ENCODE results near the gene SLC13A3.
A peak's percentile ranks its signal among the peaks of the same experiment; 100 is the strongest.

Gene SLC13A3

DNA sequence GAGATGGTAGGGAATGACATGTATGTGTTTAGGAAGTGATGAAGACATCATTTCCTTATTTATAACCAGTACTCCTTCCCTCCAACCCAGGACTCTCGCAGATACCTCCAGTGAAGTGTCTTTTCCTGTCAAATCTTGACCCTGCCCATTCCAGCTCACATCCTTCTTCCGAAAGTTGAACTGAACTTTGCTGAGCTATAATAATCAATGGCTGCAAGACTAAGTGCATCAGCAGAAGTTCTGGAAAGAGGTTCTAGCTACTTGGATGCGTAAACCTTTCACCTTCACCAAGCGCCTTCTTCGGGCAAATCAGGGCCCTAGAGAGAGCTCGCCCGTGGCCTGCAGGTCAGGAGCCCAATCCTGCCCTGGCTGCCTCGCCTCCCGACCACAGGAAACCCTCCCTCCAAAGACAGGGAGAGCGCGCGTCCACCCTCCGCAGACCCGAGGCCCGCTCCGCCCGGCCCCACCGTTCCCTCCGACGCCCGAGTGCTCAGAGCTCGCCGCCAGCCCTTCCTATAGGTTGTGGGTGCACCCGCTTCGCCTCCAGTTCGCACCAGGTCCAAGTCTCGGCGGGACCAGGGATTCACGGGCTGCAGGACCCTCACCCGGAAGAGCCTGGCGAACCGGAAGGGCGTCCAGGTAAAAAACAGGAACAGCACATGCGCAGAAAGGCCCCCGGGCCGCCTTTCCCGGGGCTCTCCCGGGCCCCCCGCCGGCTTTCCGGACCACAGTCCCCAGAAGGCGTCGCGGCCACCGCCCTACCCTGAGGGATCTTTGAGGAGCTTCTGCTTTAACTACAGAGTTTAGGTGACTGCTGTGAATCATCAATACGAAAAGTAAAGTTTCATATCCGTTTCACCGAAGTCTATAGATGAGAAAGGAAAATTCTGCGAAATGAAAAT, 138.1 kb downstream of the SLC13A3 start, which contains the start of gene ZNF334:
ZNF334 (minus strand) TSS at position 617 of the 902 bp plus-strand sequence. CDS start 1,457 bp downstream, outside the sequence.
- TF ChIP-seq, protein P1, sequence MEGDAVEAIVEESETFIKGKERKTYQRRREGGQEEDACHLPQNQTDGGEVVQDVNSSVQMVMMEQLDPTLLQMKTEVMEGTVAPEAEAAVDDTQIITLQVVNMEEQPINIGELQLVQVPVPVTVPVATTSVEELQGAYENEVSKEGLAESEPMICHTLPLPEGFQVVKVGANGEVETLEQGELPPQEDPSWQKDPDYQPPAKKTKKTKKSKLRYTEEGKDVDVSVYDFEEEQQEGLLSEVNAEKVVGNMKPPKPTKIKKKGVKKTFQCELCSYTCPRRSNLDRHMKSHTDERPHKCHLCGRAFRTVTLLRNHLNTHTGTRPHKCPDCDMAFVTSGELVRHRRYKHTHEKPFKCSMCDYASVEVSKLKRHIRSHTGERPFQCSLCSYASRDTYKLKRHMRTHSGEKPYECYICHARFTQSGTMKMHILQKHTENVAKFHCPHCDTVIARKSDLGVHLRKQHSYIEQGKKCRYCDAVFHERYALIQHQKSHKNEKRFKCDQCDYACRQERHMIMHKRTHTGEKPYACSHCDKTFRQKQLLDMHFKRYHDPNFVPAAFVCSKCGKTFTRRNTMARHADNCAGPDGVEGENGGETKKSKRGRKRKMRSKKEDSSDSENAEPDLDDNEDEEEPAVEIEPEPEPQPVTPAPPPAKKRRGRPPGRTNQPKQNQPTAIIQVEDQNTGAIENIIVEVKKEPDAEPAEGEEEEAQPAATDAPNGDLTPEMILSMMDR (IDR thresholded peaks at IDR 0.05; ENCODE audit: low read length, missing control alignments) = no peak
- DNase-seq (ENCODE audit: low read depth) = peak; percentile 35
- H3K4me3 ChIP-seq (replicated peaks; ENCODE audit: low read depth, low read length) = peak within 1 kb of the TSS; percentile 67

- H3K4me3 ChIP-seq (replicated peaks; ENCODE audit: low read depth, low read length) = no peak overlapping the region
- no peak for DNase-seq (ENCODE audit: low read depth)
- TF ChIP-seq, protein P1 (IDR thresholded peaks at IDR 0.05; ENCODE audit: low read length, missing control alignments) = no peak
These were observed 141.7 kb downstream of the SLC13A3 start for GRCh38 chr20:46509523-46509922.

Data from fibroblast of pulmonary artery (primary cell).